SK-N-SH treated with all-trans-retinoic acid at 6 μM for 48 hours (cell line): ENCODE results near the gene OGN.
A peak's percentile ranks its signal among the peaks of the same experiment; 100 is the strongest.

Source experiments
- ATAC-seq: fragments of 200-7000 bp; cut with Tn5 transposase; 3 replicates; pipeline ENCODE4 v1.9.1; 2020; ENCODE audit warnings: mild to moderate bottlenecking, moderate library complexity
- ARNTL ChIP-seq: fragments of 450-650 bp; formaldehyde crosslinking; IDR thresholded peaks from 2 replicates; pipeline ENCODE4 v1.5.0; 2020; ENCODE audit warnings: low read depth, mild to moderate bottlenecking, moderate library complexity, borderline replicate concordance
- BACH2 ChIP-seq: fragments of 250-450 bp; sonication (Bioruptor Pico); IDR thresholded peaks from 2 replicates; pipeline ENCODE4 v1.9.0; 2021; ENCODE audit warnings: mild to moderate bottlenecking, borderline replicate concordance
- CSDC2 ChIP-seq: fragments of 250-450 bp; sonication (Bioruptor Pico); IDR thresholded peaks from 2 replicates; pipeline ENCODE4 v1.5.0; 2020; ENCODE audit warnings: mild to moderate bottlenecking, moderate library complexity
- ESRRG ChIP-seq: fragments of 250-450 bp; sonication (Bioruptor Pico); IDR thresholded peaks from 2 replicates; pipeline ENCODE4 v1.6.1; 2021; ENCODE audit warnings: mild to moderate bottlenecking
- GLIS3 ChIP-seq: fragments of 250-450 bp; sonication (Bioruptor Pico); IDR thresholded peaks from 2 replicates; pipeline ENCODE4 v1.5.0; 2020; ENCODE audit warnings: mild to moderate bottlenecking, moderate library complexity
- ISL1 ChIP-seq: fragments of 250-450 bp; sonication (Bioruptor Pico); IDR thresholded peaks from 2 replicates; pipeline ENCODE4 v2.1.2; 2022; ENCODE audit warnings: mild to moderate bottlenecking, moderate library complexity
- OSR1 ChIP-seq: fragments of 250-450 bp; sonication (Bioruptor Pico); IDR thresholded peaks from 2 replicates; pipeline ENCODE4 v1.8.0; 2022; ENCODE audit warnings: moderate library complexity, mild to moderate bottlenecking, inconsistent platforms
- PPARA ChIP-seq: fragments of 250-450 bp; sonication (Bioruptor Pico); IDR thresholded peaks from 2 replicates; pipeline ENCODE4 v1.5.0; 2020; ENCODE audit warnings: mild to moderate bottlenecking, borderline replicate concordance
- RARB ChIP-seq: fragments of 250-450 bp; sonication (Bioruptor Pico); IDR thresholded peaks from 2 replicates; pipeline ENCODE4 v1.8.0; 2021; ENCODE audit warnings: mild to moderate bottlenecking, moderate library complexity
- SNAI2 ChIP-seq: fragments of 250-450 bp; sonication (Bioruptor Pico); IDR thresholded peaks from 2 replicates; pipeline ENCODE4 v1.5.0; 2020; ENCODE audit warnings: mild to moderate bottlenecking, moderate library complexity
- TCF4 ChIP-seq: fragments of 250-450 bp; sonication (Bioruptor Pico); IDR thresholded peaks from 2 replicates; pipeline ENCODE4 v1.8.0; 2021; ENCODE audit warnings: mild to moderate bottlenecking, moderate library complexity, borderline replicate concordance
- ZC3H10 ChIP-seq: fragments of 250-450 bp; sonication (Bioruptor Pico); IDR thresholded peaks from 2 replicates; pipeline ENCODE4 v1.5.1; 2021; ENCODE audit warnings: mild to moderate bottlenecking, moderate library complexity
- ZFP30 ChIP-seq: fragments of 450-650 bp; formaldehyde crosslinking; IDR thresholded peaks from 2 replicates; pipeline ENCODE4 v1.5.0; 2022; ENCODE audit warnings: mild to moderate bottlenecking, moderate library complexity
- ZNF70 ChIP-seq: fragments of 450-650 bp; formaldehyde crosslinking; IDR thresholded peaks from 2 replicates; pipeline ENCODE4 v1.5.0; 2020; ENCODE audit warnings: mild to moderate bottlenecking, moderate library complexity
- TF ChIP-seq, protein P1 (sequence below): fragments of 250-450 bp; sonication (Bioruptor Pico); IDR thresholded peaks from 2 replicates; pipeline ENCODE4 v1.5.0; 2020; ENCODE audit warnings: mild to moderate bottlenecking, moderate library complexity
- TF ChIP-seq, protein P2 (sequence below): fragments of 250-450 bp; sonication (Bioruptor Pico); IDR thresholded peaks from 2 replicates; pipeline ENCODE4 v1.5.1; 2020; ENCODE audit warnings: low read depth, mild to moderate bottlenecking, moderate library complexity
- TF ChIP-seq, protein P3 (sequence below): fragments of 250-450 bp; sonication (Bioruptor Pico); IDR thresholded peaks from 2 replicates; pipeline ENCODE4 v1.8.0; 2021; ENCODE audit warnings: low read depth, mild to moderate bottlenecking, moderate library complexity, borderline replicate concordance
- TF ChIP-seq, protein P4 (sequence below): fragments of 250-450 bp; sonication (Bioruptor Pico); IDR thresholded peaks from 2 replicates; pipeline ENCODE4 v1.5.1; 2021; ENCODE audit warnings: mild to moderate bottlenecking, moderate library complexity
- TF ChIP-seq, protein P5 (sequence below): fragments of 250-450 bp; sonication (Bioruptor Pico); IDR thresholded peaks from 2 replicates; pipeline ENCODE4 v1.8.0; 2020; ENCODE audit warnings: mild to moderate bottlenecking, moderate library complexity, borderline replicate concordance

Gene OGN

DNA sequence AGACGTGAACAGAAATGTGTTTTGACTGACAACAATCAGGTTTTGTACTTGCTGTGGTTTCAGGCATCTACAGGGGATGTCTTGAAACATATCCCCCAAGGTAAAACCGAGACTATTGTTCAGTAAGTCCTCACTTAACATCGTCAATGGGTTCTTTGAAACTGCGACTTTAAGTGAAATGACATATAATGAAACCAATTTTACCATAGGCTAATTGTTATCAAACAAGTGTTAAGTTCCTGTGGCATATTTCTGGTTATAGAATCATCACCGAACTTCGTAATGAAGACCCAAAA is 36.3 kb upstream of the OGN start:
- ATAC-seq, result no peak
- TF ChIP-seq, protein P1, sequence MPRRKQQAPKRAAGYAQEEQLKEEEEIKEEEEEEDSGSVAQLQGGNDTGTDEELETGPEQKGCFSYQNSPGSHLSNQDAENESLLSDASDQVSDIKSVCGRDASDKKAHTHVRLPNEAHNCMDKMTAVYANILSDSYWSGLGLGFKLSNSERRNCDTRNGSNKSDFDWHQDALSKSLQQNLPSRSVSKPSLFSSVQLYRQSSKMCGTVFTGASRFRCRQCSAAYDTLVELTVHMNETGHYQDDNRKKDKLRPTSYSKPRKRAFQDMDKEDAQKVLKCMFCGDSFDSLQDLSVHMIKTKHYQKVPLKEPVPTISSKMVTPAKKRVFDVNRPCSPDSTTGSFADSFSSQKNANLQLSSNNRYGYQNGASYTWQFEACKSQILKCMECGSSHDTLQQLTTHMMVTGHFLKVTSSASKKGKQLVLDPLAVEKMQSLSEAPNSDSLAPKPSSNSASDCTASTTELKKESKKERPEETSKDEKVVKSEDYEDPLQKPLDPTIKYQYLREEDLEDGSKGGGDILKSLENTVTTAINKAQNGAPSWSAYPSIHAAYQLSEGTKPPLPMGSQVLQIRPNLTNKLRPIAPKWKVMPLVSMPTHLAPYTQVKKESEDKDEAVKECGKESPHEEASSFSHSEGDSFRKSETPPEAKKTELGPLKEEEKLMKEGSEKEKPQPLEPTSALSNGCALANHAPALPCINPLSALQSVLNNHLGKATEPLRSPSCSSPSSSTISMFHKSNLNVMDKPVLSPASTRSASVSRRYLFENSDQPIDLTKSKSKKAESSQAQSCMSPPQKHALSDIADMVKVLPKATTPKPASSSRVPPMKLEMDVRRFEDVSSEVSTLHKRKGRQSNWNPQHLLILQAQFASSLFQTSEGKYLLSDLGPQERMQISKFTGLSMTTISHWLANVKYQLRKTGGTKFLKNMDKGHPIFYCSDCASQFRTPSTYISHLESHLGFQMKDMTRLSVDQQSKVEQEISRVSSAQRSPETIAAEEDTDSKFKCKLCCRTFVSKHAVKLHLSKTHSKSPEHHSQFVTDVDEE (CRISPR knock-in tag), result no peak
- TF ChIP-seq ZC3H10 (no peak), ZNF70 (CRISPR knock-in tag) (no peak), TCF4 (CRISPR knock-in tag) (no peak), ZFP30 (no peak), ARNTL (CRISPR knock-in tag) (no peak), ISL1 (CRISPR knock-in tag) (no peak), CSDC2 (CRISPR knock-in tag) (no peak), RARB (CRISPR knock-in tag) (no peak), OSR1 (no peak), PPARA (CRISPR knock-in tag) (no peak), GLIS3 (no peak)
- TF ChIP-seq, protein P2, sequence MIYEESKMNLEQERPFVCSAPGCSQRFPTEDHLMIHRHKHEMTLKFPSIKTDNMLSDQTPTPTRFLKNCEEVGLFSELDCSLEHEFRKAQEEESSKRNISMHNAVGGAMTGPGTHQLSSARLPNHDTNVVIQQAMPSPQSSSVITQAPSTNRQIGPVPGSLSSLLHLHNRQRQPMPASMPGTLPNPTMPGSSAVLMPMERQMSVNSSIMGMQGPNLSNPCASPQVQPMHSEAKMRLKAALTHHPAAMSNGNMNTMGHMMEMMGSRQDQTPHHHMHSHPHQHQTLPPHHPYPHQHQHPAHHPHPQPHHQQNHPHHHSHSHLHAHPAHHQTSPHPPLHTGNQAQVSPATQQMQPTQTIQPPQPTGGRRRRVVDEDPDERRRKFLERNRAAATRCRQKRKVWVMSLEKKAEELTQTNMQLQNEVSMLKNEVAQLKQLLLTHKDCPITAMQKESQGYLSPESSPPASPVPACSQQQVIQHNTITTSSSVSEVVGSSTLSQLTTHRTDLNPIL, result no peak
- TF ChIP-seq, protein P3, sequence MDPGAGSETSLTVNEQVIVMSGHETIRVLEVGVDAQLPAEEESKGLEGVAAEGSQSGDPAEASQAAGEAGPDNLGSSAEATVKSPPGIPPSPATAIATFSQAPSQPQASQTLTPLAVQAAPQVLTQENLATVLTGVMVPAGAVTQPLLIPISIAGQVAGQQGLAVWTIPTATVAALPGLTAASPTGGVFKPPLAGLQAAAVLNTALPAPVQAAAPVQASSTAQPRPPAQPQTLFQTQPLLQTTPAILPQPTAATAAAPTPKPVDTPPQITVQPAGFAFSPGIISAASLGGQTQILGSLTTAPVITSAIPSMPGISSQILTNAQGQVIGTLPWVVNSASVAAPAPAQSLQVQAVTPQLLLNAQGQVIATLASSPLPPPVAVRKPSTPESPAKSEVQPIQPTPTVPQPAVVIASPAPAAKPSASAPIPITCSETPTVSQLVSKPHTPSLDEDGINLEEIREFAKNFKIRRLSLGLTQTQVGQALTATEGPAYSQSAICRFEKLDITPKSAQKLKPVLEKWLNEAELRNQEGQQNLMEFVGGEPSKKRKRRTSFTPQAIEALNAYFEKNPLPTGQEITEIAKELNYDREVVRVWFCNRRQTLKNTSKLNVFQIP (CRISPR knock-in tag), result no peak
- TF ChIP-seq, protein P4, sequence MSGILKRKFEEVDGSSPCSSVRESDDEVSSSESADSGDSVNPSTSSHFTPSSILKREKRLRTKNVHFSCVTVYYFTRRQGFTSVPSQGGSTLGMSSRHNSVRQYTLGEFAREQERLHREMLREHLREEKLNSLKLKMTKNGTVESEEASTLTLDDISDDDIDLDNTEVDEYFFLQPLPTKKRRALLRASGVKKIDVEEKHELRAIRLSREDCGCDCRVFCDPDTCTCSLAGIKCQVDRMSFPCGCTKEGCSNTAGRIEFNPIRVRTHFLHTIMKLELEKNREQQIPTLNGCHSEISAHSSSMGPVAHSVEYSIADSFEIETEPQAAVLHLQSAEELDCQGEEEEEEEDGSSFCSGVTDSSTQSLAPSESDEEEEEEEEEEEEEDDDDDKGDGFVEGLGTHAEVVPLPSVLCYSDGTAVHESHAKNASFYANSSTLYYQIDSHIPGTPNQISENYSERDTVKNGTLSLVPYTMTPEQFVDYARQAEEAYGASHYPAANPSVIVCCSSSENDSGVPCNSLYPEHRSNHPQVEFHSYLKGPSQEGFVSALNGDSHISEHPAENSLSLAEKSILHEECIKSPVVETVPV (CRISPR knock-in tag), result no peak
- TF ChIP-seq, protein P5, sequence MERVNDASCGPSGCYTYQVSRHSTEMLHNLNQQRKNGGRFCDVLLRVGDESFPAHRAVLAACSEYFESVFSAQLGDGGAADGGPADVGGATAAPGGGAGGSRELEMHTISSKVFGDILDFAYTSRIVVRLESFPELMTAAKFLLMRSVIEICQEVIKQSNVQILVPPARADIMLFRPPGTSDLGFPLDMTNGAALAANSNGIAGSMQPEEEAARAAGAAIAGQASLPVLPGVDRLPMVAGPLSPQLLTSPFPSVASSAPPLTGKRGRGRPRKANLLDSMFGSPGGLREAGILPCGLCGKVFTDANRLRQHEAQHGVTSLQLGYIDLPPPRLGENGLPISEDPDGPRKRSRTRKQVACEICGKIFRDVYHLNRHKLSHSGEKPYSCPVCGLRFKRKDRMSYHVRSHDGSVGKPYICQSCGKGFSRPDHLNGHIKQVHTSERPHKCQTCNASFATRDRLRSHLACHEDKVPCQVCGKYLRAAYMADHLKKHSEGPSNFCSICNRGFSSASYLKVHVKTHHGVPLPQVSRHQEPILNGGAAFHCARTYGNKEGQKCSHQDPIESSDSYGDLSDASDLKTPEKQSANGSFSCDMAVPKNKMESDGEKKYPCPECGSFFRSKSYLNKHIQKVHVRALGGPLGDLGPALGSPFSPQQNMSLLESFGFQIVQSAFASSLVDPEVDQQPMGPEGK (CRISPR knock-in tag), result no peak
- TF ChIP-seq, all 23 proteins: peak for 0

DNA sequence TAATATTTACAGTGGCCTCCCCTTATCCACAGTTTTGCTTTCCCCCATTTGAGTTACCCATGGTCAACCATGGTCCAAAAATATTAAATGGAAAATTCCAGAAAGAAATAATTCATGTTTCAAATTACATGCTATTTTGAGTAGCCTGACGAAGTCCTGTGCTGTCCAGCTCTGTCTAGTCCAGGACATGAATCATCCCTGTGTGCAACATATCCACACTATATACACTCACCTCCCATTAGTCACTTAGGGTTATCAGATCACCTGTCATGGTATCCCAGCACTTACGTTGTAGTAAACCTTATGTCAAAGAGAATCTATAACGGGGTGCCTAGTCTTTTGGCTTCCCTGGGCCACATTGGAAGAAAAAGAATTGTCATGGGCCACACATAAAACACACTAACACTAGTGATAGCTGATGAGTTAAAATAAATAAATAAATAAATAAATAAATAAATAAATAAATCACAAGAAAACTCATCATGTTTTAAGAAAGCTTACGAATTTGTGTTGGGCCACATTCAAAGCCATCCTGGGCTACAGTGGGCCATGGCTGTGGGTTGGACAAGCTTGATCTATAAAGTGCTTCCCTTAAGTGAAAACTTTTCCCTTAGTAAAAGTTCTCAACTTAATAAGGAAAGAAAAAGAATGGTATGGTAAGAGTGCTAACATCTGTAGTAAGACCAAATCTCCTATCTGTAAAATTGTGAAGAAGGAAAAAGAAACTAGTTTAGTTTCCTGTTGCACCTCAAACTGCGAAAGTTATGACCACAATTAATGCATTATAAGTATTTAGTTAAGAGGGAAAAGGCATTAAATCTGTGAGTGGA is 35.8 kb upstream of the OGN start:
- peak; percentile 92 for ATAC-seq
- no peak for TF ChIP-seq SNAI2 (CRISPR knock-in tag)
- TF ChIP-seq CSDC2 (CRISPR knock-in tag), result no peak
- TF ChIP-seq, protein P3 (CRISPR knock-in tag), result no peak
- TF ChIP-seq ZC3H10, result no peak
- 0 out of 2 replicates have a peak, but pooled peaks have one; percentile 42 for TF ChIP-seq ISL1 (CRISPR knock-in tag)

DNA sequence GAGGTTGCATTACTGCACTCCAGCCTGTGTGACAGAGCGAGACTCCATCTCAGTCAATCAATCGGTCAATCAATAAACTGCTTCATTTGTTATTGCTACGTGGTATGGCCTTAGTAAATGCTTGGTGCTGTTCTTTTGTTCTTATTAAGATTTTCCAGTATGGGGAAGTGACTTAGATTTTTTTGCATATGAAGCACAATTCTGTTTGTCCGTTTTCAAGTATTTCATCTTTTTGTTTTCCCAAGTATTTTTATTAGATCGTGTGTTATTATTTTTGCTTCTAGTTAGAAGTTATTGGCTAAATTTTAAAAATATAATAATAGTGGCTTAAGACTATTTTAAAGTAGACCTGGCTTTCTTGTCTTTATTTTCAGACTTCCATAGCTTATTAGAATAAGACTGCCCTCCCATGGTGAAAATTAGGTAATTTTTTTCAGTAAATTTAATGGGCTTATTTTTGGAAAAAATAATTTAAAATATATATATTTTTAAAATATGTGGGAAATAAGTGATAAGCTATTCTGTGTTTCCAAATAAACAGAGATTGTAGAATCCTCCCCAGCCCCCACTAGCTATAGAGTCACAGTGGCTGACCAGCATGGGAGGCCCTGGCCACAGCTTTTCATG is 34.6 kb upstream of the OGN start:
- ATAC-seq, result no peak
- TF ChIP-seq ZFP30 (no peak), ARNTL (CRISPR knock-in tag) (no peak), ESRRG (CRISPR knock-in tag) (no peak), ZNF70 (CRISPR knock-in tag) (no peak), TCF4 (CRISPR knock-in tag) (no peak), OSR1 (no peak), GLIS3 (no peak), BACH2 (CRISPR knock-in tag) (no peak)
- TF ChIP-seq, protein P5 (CRISPR knock-in tag), result no peak
- TF ChIP-seq, protein P1 (CRISPR knock-in tag), result no peak
